Loucy (cell line): ENCODE measurements around the gene MYH6.

Source experiments
- H2AFZ ChIP-seq: fragments of 200-600 bp; sonication (generic); 2 replicates; pipeline ENCODE4 v1.6.0; 2016; ENCODE audit warnings: antibody characterized with exemption, mild to moderate bottlenecking, low read length, moderate library complexity
- H3F3A ChIP-seq: fragments of 200-600 bp; 2 replicates; pipeline ENCODE4 v1.6.0; 2016; ENCODE audit warnings: antibody characterized with exemption, low read depth, mild to moderate bottlenecking
- H3K27me3 ChIP-seq: fragments of 200-600 bp; sonication (generic); 2 replicates; pipeline ENCODE4 v1.6.1; 2014; ENCODE audit warnings: low read length, mild to moderate bottlenecking; ENCODE audit not compliant: insufficient read depth, poor library complexity, severe bottlenecking
- H3K36me3 ChIP-seq: fragments of 200-600 bp; sonication (generic); 2 replicates; pipeline ENCODE4 v1.6.1; 2016; ENCODE audit warnings: low read length; ENCODE audit not compliant: insufficient read depth
- H3K4me1 ChIP-seq: fragments of 200-600 bp; sonication (generic); 2 replicates; pipeline ENCODE4 v1.5.1; 2014; ENCODE audit warnings: low read length, mild to moderate bottlenecking; ENCODE audit not compliant: insufficient read depth, poor library complexity, severe bottlenecking
- H3K4me2 ChIP-seq: fragments of 200-600 bp; sonication (generic); 2 replicates; pipeline ENCODE4 v1.6.0; 2014; ENCODE audit warnings: antibody characterized with exemption, low read length, low read depth, mild to moderate bottlenecking; ENCODE audit not compliant: poor library complexity, severe bottlenecking
- H3K4me3 ChIP-seq: fragments of 200-600 bp; sonication (generic); 2 replicates; pipeline ENCODE4 v1.5.1; 2014; ENCODE audit warnings: low read length, mild to moderate bottlenecking, mixed read lengths; ENCODE audit not compliant: poor library complexity, severe bottlenecking
- H3K79me2 ChIP-seq: fragments of 200-600 bp; sonication (generic); 2 replicates; pipeline ENCODE4 v1.6.1; 2014; ENCODE audit warnings: low read length; ENCODE audit not compliant: insufficient read depth
- H3K9ac ChIP-seq: fragments of 200-600 bp; sonication (generic); 2 replicates; pipeline ENCODE4 v1.6.0; 2014; ENCODE audit warnings: mild to moderate bottlenecking, low read depth, low read length, moderate library complexity; ENCODE audit not compliant: poor library complexity, severe bottlenecking
- H3K9me2 ChIP-seq: fragments of 200-600 bp; sonication (generic); replicated peaks from 2 replicates; pipeline ENCODE4 v1.6.1; 2016; ENCODE audit warnings: low read depth, low read length, mixed read lengths
- H3K9me3 ChIP-seq: fragments of 200-600 bp; sonication (generic); 2 replicates; pipeline ENCODE4 v1.6.1; 2014; ENCODE audit warnings: mild to moderate bottlenecking, antibody characterized with exemption, low read length, low read depth; ENCODE audit not compliant: insufficient read depth
- H4K20me1 ChIP-seq: fragments of 200-600 bp; sonication (generic); 2 replicates; pipeline ENCODE4 v1.6.0; 2014; ENCODE audit warnings: antibody characterized with exemption, low read length, mild to moderate bottlenecking; ENCODE audit not compliant: insufficient read depth, poor library complexity, severe bottlenecking
- CTCF ChIP-seq: fragments of 200-600 bp; sonication (generic); conservative IDR thresholded peaks from 2 replicates; pipeline ENCODE4 v1.5.1; 2014; ENCODE audit warnings: mild to moderate bottlenecking, antibody characterized with exemption, low read length
- EZH2phosphoT487 ChIP-seq: fragments of 200-600 bp; IDR thresholded peaks from 2 replicates; pipeline ENCODE4 v1.6.1; 2018; ENCODE audit warnings: antibody characterized with exemption, mild to moderate bottlenecking, moderate library complexity, borderline replicate concordance

The MYH6 gene

GRCh38 chr14:23352506-23353432 is 55.3 kb downstream of the MYH6 start, which contains the start of gene SLC22A17:
Gene SLC22A17, minus strand, starts transcription at chr14:23352887.
- H4K20me1 ChIP-seq, result no peaks in the 10 kb centered on the region
- H3K9me3 ChIP-seq, result no peaks in the 10 kb centered on the region
- H3K9me2 ChIP-seq, result no peaks in the 10 kb centered on the region
- H3K9ac ChIP-seq, result peak within 1 kb of the TSS; percentile 47
- peak within 1 kb of the TSS; percentile 73 for H3K4me3 ChIP-seq
- no peaks in the 10 kb centered on the region for H3K79me2 ChIP-seq
- H2AFZ ChIP-seq, result peak within 1 kb of the TSS; percentile 77
- H3K27me3 ChIP-seq, result peaks cover 17% of the 10 kb centered on the region
- no peak for TF ChIP-seq CTCF
- no peak for TF ChIP-seq EZH2phosphoT487
- H3F3A ChIP-seq, result no peaks in the 10 kb centered on the region
- peak within 1 kb of the TSS; percentile 71 for H3K4me2 ChIP-seq
- H3K36me3 ChIP-seq, result no peaks in the 10 kb centered on the region
- no peaks in the 10 kb centered on the region for H3K4me1 ChIP-seq

GRCh38 chr14:23351681-23352505 is 56.2 kb downstream of the MYH6 start:
- Histone ChIP-seq H3K4me2 (peak overlapping the region; percentile 71), H3K9ac (peak overlapping the region; percentile 47)

More at GRCh38 chr14:23351681-23352505, 56.2 kb downstream of the MYH6 start:
- Histone ChIP-seq H2AFZ (peak overlapping the region; percentile 77; the same call in 1 of the 2 replicates), H3K4me3 (peak overlapping the region; percentile 73), H4K20me1 (no peaks in the 10 kb centered on the region), H3K9me3 (no peaks in the 10 kb centered on the region), H3K79me2 (no peaks in the 10 kb centered on the region), H3F3A (no peaks in the 10 kb centered on the region), H3K4me1 (no peaks in the 10 kb centered on the region), H3K9me2 (no peaks in the 10 kb centered on the region), H3K36me3 (no peaks in the 10 kb centered on the region), H3K27me3 (peaks cover 17% of the 10 kb centered on the region)
- no peak for TF ChIP-seq EZH2phosphoT487
- TF ChIP-seq CTCF, result no peak
